ENCODE results near the gene LRRC74B.

The LRRC74B gene

GRCh38 chr22:21025266-21025665, 20.5 kb upstream of the LRRC74B start:
- H3K27me3 ChIP-seq (ENCODE audit: insufficient read depth, low read depth, severe bottlenecking), result no peaks in the 10 kb centered on the region
- no peak overlapping the region for H3K27ac ChIP-seq
- DNase-seq, result no peak
- no peaks in the 10 kb centered on the region for H3K36me3 ChIP-seq
- no peak overlapping the region for H3K4me3 ChIP-seq (ENCODE audit: low read depth, low read length)
- no peak for TF ChIP-seq CTCF (IDR thresholded peaks at IDR 0.05; ENCODE audit: low read depth, low read length)
- H3K9me3 ChIP-seq (ENCODE audit: severe bottlenecking), result no peaks in the 10 kb centered on the region

GRCh38 chr22:21025763-21026755, 19.7 kb upstream of the LRRC74B start:
- no peak for TF ChIP-seq CTCF (IDR thresholded peaks at IDR 0.05; ENCODE audit: low read depth, low read length)
- no peak for DNase-seq
- Histone ChIP-seq H3K36me3 (no peaks in the 10 kb centered on the region), H3K27me3 (ENCODE audit: insufficient read depth, low read depth, severe bottlenecking) (no peaks in the 10 kb centered on the region), H3K4me3 (ENCODE audit: low read depth, low read length) (no peak overlapping the region), H3K27ac (peak overlapping the region; percentile 82), H3K9me3 (ENCODE audit: severe bottlenecking) (no peaks in the 10 kb centered on the region)

GRCh38 chr22:21026783-21027692, 18.7 kb upstream of the LRRC74B start:
- Histone ChIP-seq H3K27ac (peak overlapping the region; percentile 82), H3K27me3 (ENCODE audit: insufficient read depth, low read depth, severe bottlenecking) (no peaks in the 10 kb centered on the region), H3K36me3 (no peaks in the 10 kb centered on the region), H3K4me3 (ENCODE audit: low read depth, low read length) (no peak overlapping the region), H3K9me3 (ENCODE audit: severe bottlenecking) (no peaks in the 10 kb centered on the region)
- TF ChIP-seq CTCF (IDR thresholded peaks at IDR 0.05; ENCODE audit: low read depth, low read length), result no peak
- peak; percentile 78 for DNase-seq

GRCh38 chr22:21028277-21029251, 17.2 kb upstream of the LRRC74B start:
- DNase-seq, result peak; percentile 81
- H3K36me3 ChIP-seq, result no peaks in the 10 kb centered on the region
- no peak overlapping the region for H3K4me3 ChIP-seq (ENCODE audit: low read depth, low read length)
- H3K27ac ChIP-seq, result peak overlapping the region; percentile 82
- no peaks in the 10 kb centered on the region for H3K27me3 ChIP-seq (ENCODE audit: insufficient read depth, low read depth, severe bottlenecking)
- no peaks in the 10 kb centered on the region for H3K9me3 ChIP-seq (ENCODE audit: severe bottlenecking)
- TF ChIP-seq CTCF (IDR thresholded peaks at IDR 0.05; ENCODE audit: low read depth, low read length), result no peak

GRCh38 chr22:21029486-21030025, 16.2 kb upstream of the LRRC74B start:
- DNase-seq, result no peak
- Histone ChIP-seq H3K9me3 (ENCODE audit: severe bottlenecking) (no peaks in the 10 kb centered on the region), H3K27ac (peak overlapping the region; percentile 82), H3K27me3 (ENCODE audit: insufficient read depth, low read depth, severe bottlenecking) (no peaks in the 10 kb centered on the region), H3K36me3 (no peaks in the 10 kb centered on the region), H3K4me3 (ENCODE audit: low read depth, low read length) (no peak overlapping the region)
- no peak for TF ChIP-seq CTCF (IDR thresholded peaks at IDR 0.05; ENCODE audit: low read depth, low read length)
